ENCODE results near the gene STPG4.
A peak's percentile ranks its signal among the peaks of the same experiment; 100 is the strongest.
"Not testable (repeated sequence)": the region's sequence is repeated elsewhere in the genome, so short reads cannot be mapped to it uniquely, and the experiment has no call there.

Gene STPG4

GRCh38 chr2:47155091-47155876 is at the start of gene STPG4:
TSS of gene STPG4 (minus strand) at chr2:47155308. CDS start at chr2:47155251, 57 bp downstream.
- in situ Hi-C loops (cut with MboI; ENCODE audit: low pct_unique_long_range_greater_than_20kb, low sequenced_read_pairs) = no loop called here
- no peak for DNase-seq

DNA sequence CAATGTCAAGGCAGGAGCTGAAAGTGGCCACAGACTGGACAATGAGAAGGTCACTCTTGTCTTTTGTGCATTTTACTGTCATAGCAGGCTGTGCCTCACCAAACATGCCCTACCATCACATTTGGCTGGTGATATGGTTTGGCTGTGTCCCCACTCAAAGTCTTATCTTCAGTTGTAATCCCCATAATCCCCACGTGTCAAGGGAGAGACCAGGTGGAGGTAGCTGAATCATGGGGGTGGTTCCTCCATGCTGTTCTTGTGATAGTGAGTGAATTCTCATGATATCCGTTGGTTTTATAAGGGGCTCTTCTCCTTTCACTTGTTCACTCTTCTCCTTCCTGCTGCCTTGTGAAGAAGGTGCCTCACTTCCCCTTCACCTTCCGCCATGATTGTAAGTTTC is 49.6 kb upstream of the STPG4 start:
- in situ Hi-C loops (cut with MboI; ENCODE audit: low pct_unique_long_range_greater_than_20kb, low sequenced_read_pairs) = no loop called here
- DNase-seq = no peak

GRCh38 chr2:47203995-47204394 is 48.9 kb upstream of the STPG4 start:
- in situ Hi-C loops (cut with MboI; ENCODE audit: low pct_unique_long_range_greater_than_20kb, low sequenced_read_pairs) = no loop called here
- DNase-seq = no peak

DNA sequence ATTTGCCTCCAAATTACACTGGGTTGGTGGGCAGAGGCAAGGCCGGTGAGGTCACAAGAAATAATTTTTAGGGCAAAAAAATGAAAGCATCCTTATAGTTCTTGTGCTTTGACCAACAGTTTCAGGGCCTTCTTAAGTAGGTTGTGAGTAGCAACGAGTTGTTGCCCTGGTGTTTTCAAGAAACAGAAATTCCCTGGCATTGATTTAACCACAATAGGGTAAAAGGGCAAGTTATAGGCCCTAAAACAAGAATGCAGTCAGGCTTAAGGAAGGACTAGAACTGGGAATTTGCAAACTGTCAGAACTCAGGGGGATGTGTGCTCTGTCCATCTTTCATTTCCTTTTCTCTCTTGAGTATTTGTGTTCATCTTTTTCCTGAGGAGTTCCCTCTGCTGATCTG is 46.1 kb upstream of the STPG4 start:
- in situ Hi-C loops (cut with MboI; ENCODE audit: low pct_unique_long_range_greater_than_20kb, low sequenced_read_pairs) = no loop called here
- no peak for DNase-seq

DNA sequence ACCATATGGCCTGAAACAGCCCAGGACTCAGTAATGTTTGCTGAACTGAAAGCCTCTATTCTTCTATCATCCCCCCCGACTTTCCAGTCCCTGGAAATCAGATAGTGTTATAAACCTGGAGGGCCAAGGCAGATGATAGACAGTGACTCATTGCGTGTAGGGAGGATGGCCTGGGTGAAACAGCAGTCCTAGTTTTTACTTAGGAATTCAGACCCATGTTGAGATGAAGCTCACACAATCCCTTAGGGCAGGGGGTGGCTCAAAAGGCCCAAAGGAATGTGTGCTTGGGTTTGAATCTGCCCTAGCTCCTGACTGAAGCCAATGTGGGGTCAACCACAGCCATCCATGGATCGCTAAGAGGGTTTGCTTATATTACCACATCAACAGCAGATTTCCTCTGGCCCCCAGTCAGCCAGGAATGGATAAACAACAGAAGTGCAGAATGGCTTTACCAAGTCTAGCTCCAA is 43.9 kb upstream of the STPG4 start:
- in situ Hi-C loops (cut with MboI; ENCODE audit: low pct_unique_long_range_greater_than_20kb, low sequenced_read_pairs) = no loop called here
- no peak for DNase-seq

DNA sequence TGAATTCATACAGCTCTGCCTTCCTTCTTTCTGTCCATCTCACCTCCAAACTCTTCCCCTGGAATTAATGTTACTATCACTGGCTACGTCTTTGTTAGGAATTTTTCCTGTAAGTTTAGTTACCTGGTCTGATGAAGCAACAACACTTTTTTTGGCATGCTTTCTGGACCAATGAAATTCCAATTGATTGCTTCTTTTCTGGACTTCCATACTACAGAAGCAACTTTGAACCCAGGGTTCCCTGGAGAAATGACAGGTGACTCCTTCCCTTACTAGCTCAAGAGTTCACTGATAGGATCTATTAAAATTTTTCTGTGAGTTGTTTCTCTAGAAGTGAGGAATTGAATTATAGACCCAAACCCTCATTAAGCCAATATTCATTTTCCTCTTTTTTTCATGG is 41.4 kb upstream of the STPG4 start:
- DNase-seq = no peak
- in situ Hi-C loops (cut with MboI; ENCODE audit: low pct_unique_long_range_greater_than_20kb, low sequenced_read_pairs) = no loop called here

GRCh38 chr2:47196046-47196445 is 40.9 kb upstream of the STPG4 start:
- no peak for DNase-seq
- in situ Hi-C loops (cut with MboI; ENCODE audit: low pct_unique_long_range_greater_than_20kb, low sequenced_read_pairs) = no loop called here

DNA sequence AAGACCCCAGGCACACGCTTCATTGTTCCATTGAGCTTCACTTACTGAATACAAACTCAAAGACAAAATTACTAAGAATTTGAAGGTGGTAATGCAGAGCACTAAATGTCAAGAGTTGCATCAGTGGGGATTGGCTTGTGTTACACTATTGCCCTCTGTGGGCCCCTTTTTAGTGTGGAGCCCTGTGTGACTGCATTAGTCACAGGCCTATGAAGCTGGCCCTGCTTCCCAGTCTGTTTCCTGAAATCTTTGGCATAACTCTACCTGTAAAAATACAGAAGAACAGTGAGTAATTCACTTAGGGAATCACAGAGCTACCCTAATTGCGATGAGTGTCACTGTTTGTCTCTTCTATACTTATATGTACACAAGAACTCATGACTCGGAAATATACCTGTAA is 40.0 kb upstream of the STPG4 start:
- DNase-seq = no peak
- in situ Hi-C loops (cut with MboI; ENCODE audit: low pct_unique_long_range_greater_than_20kb, low sequenced_read_pairs) = no loop called here

- no peak for DNase-seq
- in situ Hi-C loops (cut with MboI; ENCODE audit: low pct_unique_long_range_greater_than_20kb, low sequenced_read_pairs) = no loop called here
Measured at GRCh38 chr2:47194410-47194809, 39.3 kb upstream of the STPG4 start.

DNA sequence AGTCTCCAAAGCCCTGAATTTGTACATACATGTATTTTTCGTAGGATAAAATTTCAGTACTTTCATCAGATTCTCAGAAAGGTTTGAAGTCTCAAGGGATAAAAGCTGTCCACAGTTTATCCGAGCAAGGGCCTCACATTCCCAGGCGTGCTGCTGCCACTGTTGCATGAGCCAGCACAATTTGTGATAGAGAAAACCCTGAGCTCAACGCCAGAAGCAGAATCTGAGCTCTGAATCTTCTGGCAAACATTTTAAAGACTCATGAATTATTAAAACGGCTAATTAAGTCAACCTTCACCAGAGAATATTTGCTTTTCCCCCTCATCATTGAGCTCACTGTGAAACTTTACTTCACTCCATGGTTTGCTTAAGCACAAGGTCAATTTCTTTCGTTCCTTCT is 38.5 kb upstream of the STPG4 start:
- no peak for DNase-seq
- in situ Hi-C loops (cut with MboI; ENCODE audit: low pct_unique_long_range_greater_than_20kb, low sequenced_read_pairs) = no loop called here

DNA sequence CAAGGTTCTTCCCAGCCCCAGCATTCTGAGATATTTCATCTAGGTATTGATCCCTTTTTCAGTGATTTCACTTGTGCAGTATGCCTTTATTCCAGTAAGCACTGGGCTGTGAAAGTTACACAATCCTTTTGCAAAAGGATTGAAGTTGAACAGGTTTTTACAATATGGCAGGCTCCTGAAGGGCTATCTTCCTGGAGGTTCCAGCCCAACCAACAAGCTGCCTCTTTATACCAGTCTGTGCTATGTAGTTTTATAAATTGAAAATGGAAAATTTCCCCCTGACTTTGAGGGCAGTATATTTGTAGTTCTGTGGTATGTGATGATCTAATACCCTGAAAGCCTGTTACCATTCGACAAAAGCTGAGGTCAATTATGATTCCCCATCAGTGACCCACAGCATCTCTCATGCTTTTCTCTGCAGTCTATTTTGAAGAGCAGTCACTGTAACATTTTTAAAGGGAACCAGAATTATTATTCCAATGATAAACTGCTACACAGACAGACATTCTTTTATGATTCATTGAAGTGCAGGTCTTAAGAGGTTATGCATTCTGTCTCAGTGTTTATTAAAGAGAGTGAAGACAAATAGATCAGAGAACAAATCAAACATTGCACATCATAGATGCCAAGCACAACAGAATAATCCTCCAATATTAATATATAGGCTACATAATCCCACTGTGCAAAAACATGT is 35.2 kb upstream of the STPG4 start:
- no peak for DNase-seq
- in situ Hi-C loops (cut with MboI; ENCODE audit: low pct_unique_long_range_greater_than_20kb, low sequenced_read_pairs) = no loop called here

GRCh38 chr2:47189635-47190034 is 34.5 kb upstream of the STPG4 start:
- in situ Hi-C loops (cut with MboI; ENCODE audit: low pct_unique_long_range_greater_than_20kb, low sequenced_read_pairs) = no loop called here
- DNase-seq = no peak

DNA sequence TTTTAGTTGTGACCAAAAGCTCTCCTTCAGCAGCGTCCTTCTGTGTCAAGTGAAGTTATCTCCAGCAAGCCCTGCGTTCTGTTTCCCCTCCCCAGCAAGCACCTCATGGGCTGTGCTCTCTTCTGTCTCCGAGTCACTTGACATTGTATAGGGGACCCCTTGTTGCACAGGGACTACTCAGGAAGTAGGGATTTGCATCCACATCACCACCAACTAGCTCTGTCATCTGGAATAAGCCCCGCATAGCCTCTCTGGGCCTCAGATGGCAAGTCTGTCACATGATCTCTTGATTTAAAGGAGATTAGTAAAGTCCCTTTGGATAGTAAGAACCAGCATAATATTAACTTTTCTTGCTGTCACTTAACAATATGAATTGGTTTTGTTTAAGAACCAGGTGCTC is 32.0 kb upstream of the STPG4 start:
- in situ Hi-C loops (cut with MboI; ENCODE audit: low pct_unique_long_range_greater_than_20kb, low sequenced_read_pairs) = no loop called here
- DNase-seq = no peak

DNA sequence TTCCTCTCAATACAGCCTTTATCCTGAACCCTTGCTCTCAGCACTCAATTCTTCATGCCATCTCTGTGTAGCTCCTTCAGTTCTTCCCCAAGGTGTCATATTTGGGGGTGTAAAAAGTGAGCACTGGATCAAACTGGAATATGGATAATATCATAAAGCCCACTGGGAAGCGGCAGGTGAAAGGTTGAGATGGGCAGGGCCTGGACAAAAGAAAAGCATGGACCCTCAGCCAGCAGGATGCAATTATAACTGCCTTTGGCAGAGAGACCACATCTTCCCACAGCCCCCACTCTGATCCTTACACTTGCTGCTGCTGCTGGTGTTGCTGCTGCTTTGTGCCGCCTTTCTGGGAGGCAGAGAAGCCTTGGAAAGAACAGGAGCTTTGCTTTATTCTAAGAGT is 31.2 kb upstream of the STPG4 start:
- in situ Hi-C loops (cut with MboI; ENCODE audit: low pct_unique_long_range_greater_than_20kb, low sequenced_read_pairs) = no loop called here

DNA sequence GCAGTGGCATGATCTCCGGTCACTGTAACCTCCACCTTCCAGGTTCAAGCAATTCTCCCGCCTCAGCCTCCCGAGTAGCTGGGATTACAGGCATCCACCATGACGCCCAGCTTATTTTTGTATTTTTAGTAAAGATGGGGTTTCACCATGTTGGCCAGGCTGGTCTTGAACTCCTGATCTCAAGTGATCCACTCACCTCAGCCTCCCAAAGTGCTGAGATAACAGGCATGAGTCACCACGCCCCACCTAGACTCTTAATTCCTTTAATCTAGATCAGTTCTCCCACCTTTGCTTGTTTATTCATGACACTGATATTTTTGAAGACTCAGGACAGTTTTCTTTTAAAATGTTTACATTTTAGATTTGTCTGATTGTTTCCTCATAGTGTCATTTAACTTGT is 30.0 kb upstream of the STPG4 start:
- in situ Hi-C loops (cut with MboI; ENCODE audit: low pct_unique_long_range_greater_than_20kb, low sequenced_read_pairs); DNase-seq: not testable (repeated sequence)

More for the DNA sequence above, 31.2 kb upstream of the STPG4 start:
- DNase-seq = no peak

GRCh38 chr2:47181176-47181575 is 26.1 kb upstream of the STPG4 start:
- in situ Hi-C loops (cut with MboI; ENCODE audit: low pct_unique_long_range_greater_than_20kb, low sequenced_read_pairs) = no loop called here
- no peak for DNase-seq

DNA sequence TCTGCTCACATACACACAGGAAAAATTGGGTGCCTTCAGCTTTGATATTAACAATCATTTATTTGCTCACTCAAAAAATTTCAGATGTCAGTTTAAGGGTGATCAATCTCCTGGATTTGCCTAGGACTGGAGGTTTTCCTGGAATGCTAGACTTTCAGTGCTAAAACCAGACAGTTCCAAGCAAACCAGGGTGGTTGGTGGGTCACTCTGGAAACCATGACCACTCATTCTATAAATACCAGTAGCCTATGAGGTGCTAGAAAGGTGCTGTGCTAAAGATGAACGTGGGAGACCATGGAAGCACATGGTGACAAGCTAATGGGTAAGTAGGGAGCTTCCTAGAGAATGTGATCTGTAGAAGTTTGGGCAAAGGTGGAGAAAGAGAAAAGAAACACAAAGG is 25.4 kb upstream of the STPG4 start:
- in situ Hi-C loops (cut with MboI; ENCODE audit: low pct_unique_long_range_greater_than_20kb, low sequenced_read_pairs) = no loop called here

GRCh38 chr2:47179388-47179787 is 24.3 kb upstream of the STPG4 start:
- peak; percentile 90 for DNase-seq
- in situ Hi-C loops (cut with MboI; ENCODE audit: low pct_unique_long_range_greater_than_20kb, low sequenced_read_pairs) = no loop called here

More for the DNA sequence above, 25.4 kb upstream of the STPG4 start:
- no peak for DNase-seq

GRCh38 chr2:47178341-47178740 is 23.2 kb upstream of the STPG4 start:
- in situ Hi-C loops (cut with MboI; ENCODE audit: low pct_unique_long_range_greater_than_20kb, low sequenced_read_pairs) = no loop called here

DNA sequence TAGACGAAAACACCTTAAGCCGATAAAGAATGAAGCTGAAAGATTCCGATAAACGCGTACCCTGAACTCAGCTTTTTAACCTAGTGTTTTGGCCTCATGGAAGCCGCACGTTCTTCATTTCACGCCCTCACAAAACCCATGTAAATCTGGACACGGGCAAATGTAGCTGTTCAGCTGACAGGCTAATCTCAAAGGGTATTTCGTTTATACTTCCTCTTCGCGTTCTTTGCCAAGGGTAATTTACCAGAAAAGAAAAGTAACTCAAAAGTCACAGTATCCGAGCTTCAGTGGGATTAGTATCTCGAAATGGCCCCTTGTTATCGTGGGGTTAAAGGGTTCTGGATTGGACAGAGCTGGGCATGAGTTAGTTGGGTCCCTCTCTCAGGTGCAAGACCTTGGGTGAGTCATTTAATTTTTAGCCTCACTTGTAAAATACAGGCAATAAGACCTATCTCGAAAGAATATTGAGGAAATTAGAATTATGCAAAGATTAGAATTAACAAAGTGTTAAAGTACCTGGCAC is 22.0 kb upstream of the STPG4 start:
- in situ Hi-C loops (cut with MboI; ENCODE audit: low pct_unique_long_range_greater_than_20kb, low sequenced_read_pairs) = no loop called here
- DNase-seq = no peak

More at GRCh38 chr2:47178341-47178740, 23.2 kb upstream of the STPG4 start:
- DNase-seq = no peak
